A673 (cell line): ENCODE data around the gene KRCC1. TPM values are rescaled to one million over a fixed set of nuclear protein-coding genes. Genes with fewer than 3 reads are reported as not detected.
"Not testable (repeated sequence)": the region's sequence is repeated elsewhere in the genome, so short reads cannot be mapped to it uniquely, and the experiment has no call there.

Experiments
- BruUV-seq: library from RNA; stranded (reverse); fragments of 400-500 nt; replicated peaks from 2 replicates; lab custom pipeline; 2021; lab: Mats Ljungman, UMichigan
- CTCF ChIA-PET: fragments of 300-600 bp; sonication (Branson Sonifier 250); formaldehyde crosslinking; loops from one replicate; lab custom pipeline; 2022; ENCODE audit warnings: antibody characterized with exemption; lab: Charles Lee
- POLR2A ChIA-PET: fragments of 300-600 bp; sonication (Branson Sonifier 250); formaldehyde crosslinking; loops from one replicate; lab custom pipeline; 2022; ENCODE audit warnings: antibody characterized with exemption; ENCODE audit not compliant: low non-redundant PET; lab: Charles Lee
- DNase-seq: peaks from one replicate; pipeline ENCODE4 v3.0.0-alpha.2; 2015; ENCODE audit warnings: low spot score
- H3K27ac ChIP-seq: fragments of 200-600 bp; sonication (generic); 2 replicates; pipeline ENCODE4 v1.5.1; 2016; ENCODE audit warnings: mixed run types, low read depth, mild to moderate bottlenecking, mixed read lengths, antibody characterized with exemption, low read length; ENCODE audit not compliant: poor library complexity, severe bottlenecking
- H3K27me3 ChIP-seq: fragments of 200-600 bp; sonication (generic); replicated peaks from 2 replicates; pipeline ENCODE4 v1.6.1; 2017; ENCODE audit warnings: mixed run types, low read depth, mild to moderate bottlenecking, mixed read lengths, antibody characterized with exemption, low read length; ENCODE audit not compliant: insufficient read depth, poor library complexity
- H3K36me3 ChIP-seq: fragments of 200-600 bp; sonication (generic); 2 replicates; pipeline ENCODE4 v1.6.1; 2016; ENCODE audit warnings: mixed run types, mild to moderate bottlenecking, mixed read lengths, antibody characterized with exemption, low read length; ENCODE audit not compliant: insufficient read depth, poor library complexity, severe bottlenecking
- H3K4me1 ChIP-seq: fragments of 200-600 bp; sonication (generic); 2 replicates; pipeline ENCODE4 v1.6.1; 2017; ENCODE audit warnings: mixed run types, mild to moderate bottlenecking, mixed read lengths, antibody characterized with exemption, low read length; ENCODE audit not compliant: insufficient read depth, poor library complexity, severe bottlenecking
- H3K4me3 ChIP-seq: fragments of 200-600 bp; sonication (generic); 2 replicates; pipeline ENCODE4 v1.5.1; 2016; ENCODE audit warnings: low read depth, mixed run types, mild to moderate bottlenecking, mixed read lengths, low read length; ENCODE audit not compliant: poor library complexity, severe bottlenecking
- H3K9me3 ChIP-seq: fragments of 200-600 bp; sonication (generic); 2 replicates; pipeline ENCODE4 v1.6.1; 2016; ENCODE audit warnings: mixed run types, low read depth, mild to moderate bottlenecking, mixed read lengths, antibody characterized with exemption, low read length; ENCODE audit not compliant: poor library complexity, severe bottlenecking
- intact Hi-C: fragments of 100-400 bp; cut with micrococcal nuclease; formaldehyde crosslinking; loops from one replicate; pipeline ENCODE4 v1.10.0; 2022; ENCODE audit not compliant: unreplicated experiment
- microRNA-seq: library from miRNA; unstranded; fragments of <30 nt; microRNA quantifications from one replicate; pipeline ENCODE4 v1.2.0, GENCODE V29; 2021
- total RNA-seq: library from RNA; stranded (reverse); gene quantifications from 2 replicates; pipeline ENCODE4 v1.2.3, GENCODE V29; 2021

KRCC1 gene
- total RNA-seq, 1 experiment from 2014 or later, result 8.5 TPM

- H3K4me1 ChIP-seq, H3K27me3 ChIP-seq, DNase-seq, H3K4me3 ChIP-seq, BruUV-seq, H3K36me3 ChIP-seq, CTCF ChIA-PET, intact Hi-C loops, POLR2A ChIA-PET, H3K9me3 ChIP-seq, H3K27ac ChIP-seq: not testable (repeated sequence)
Observed at GRCh38 chr2:87987473-87987872, 68.1 kb downstream of the KRCC1 start.

- H3K9me3 ChIP-seq, POLR2A ChIA-PET, H3K4me1 ChIP-seq, BruUV-seq, H3K27me3 ChIP-seq, DNase-seq, CTCF ChIA-PET, H3K36me3 ChIP-seq, H3K4me3 ChIP-seq, H3K27ac ChIP-seq, intact Hi-C loops: not testable (repeated sequence)
Observed at GRCh38 chr2:87985902-87986301, 69.7 kb downstream of the KRCC1 start.

GRCh38 chr2:87981182-87981581 lies 74.4 kb downstream of the KRCC1 start:
- H3K4me1 ChIP-seq, H3K4me3 ChIP-seq, H3K36me3 ChIP-seq, H3K9me3 ChIP-seq, H3K27ac ChIP-seq, intact Hi-C loops, POLR2A ChIA-PET, H3K27me3 ChIP-seq, DNase-seq, BruUV-seq, CTCF ChIA-PET: not testable (repeated sequence)

Small RNA genes within 50 kb of the gene (microRNA-seq; reads per million reads assigned to microRNA genes)
- gene MIR4780, result not detected

Other genes with a start within 250 kb of the KRCC1 start
- 5.6 and 6.6 TPM in 2 replicates for gene RGPD2, start 230.0 kb downstream of the KRCC1 start, total RNA-seq
- 10.9 and 11.4 TPM in 2 replicates for gene RNU2-63P, start 39.2 kb downstream of the KRCC1 start, total RNA-seq
- not detected in 2 replicates for gene SMYD1, start 12.0 kb upstream of the KRCC1 start, total RNA-seq
- not detected in 2 replicates for gene FABP1, start 72.3 kb upstream of the KRCC1 start, total RNA-seq
- not detected in 2 replicates for gene THNSL2, start 114.6 kb upstream of the KRCC1 start, total RNA-seq